SK-N-DZ (cell line): ENCODE results near the gene SLC5A4.
A peak's percentile ranks its signal among the peaks of the same experiment; 100 is the strongest.
"Not testable (repeated sequence)": the region's sequence is repeated elsewhere in the genome, so short reads cannot be mapped to it uniquely, and the experiment has no call there.

Source experiments
- DNase-seq: peaks from one replicate; pipeline ENCODE4 v3.0.0-alpha.2; 2015; ENCODE audit warnings: low spot score
- small RNA-seq, 2 experiments: library from RNA; depleted of rRNA; stranded (forward); fragments of <200 nt; gene quantifications; one replicate each; pipeline ENCODE3, GENCODE V24; 2014

The SLC5A4 gene

GRCh38 chr22:32200752-32201151, 54.4 kb downstream of the SLC5A4 start:
- no peak for DNase-seq

DNA sequence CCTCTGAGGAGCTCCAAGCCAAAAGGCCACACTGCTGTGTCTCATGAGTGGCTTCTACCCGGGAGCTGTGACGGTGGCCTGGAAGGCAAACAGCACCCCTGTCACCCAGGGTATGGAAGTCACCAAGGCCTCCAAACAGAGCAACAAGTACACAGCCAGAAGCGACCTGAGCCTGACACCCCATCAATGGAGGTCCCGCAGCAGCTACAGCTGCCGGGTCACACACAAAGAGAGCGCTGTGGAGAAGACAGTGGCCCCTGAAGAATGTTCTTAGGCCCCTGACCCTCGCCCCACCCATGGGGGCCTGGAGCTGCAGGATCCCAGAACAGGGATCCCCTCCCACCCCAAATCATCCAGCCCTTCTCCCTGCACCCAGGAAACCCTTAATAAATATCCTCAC, 55.2 kb downstream of the SLC5A4 start:
- no peak for DNase-seq

- DNase-seq: no peak
These were observed 55.8 kb downstream of the SLC5A4 start for GRCh38 chr22:32199341-32199740.

DNA sequence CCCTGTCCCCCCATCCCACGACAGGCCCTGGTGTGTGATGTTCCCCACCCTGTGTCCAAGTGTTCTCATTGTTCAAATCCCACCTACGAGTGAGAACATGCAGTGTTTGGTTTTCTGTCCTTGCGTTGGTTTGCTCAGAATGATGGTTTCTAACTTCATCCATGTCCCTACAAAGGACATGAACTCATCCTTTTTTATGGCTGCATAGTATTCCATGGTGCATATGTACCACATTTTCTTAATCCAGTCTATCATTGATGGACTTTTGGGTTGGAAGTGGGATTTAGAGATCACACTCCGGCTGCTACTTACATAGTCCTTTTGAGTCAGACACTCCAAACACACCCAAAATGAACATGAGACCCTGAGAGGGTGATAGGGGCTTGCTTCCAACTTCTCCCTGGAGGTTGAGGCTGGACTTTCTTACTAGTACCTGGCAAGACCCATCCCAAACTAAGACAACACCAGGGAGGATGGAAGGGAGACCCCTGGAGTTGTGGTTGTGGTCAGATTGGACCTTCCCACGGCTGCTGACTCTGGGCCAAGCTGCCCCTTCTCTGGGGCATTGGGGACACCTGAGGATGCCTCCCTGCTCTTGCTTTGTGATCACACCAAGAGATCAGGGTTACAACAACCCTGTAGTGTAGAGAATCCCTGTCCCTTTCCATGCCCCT, 57.5 kb downstream of the SLC5A4 start:
- not testable (repeated sequence) for DNase-seq

DNA sequence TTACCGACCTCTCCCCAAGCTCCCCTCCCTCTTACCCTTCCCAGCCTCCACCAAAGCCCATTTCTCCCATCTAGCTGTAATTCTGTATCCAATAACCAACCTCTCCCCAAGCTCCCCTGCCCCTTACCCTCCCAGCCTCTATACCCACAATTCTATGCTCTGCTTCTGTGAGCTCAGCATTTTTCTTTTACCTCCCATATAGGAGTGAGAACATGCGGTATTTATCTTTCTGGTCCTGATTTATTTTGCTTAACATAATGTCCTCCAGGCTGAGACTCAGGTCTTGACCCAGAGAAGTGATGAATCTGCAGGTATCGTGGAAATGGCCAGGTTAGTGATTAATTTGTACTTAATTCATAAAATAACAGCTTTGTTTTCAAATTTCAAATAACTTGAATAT, 59.2 kb downstream of the SLC5A4 start:
- not testable (repeated sequence) for DNase-seq

- DNase-seq: not testable (repeated sequence)
These were observed 61.8 kb downstream of the SLC5A4 start for GRCh38 chr22:32193346-32193745.

DNA sequence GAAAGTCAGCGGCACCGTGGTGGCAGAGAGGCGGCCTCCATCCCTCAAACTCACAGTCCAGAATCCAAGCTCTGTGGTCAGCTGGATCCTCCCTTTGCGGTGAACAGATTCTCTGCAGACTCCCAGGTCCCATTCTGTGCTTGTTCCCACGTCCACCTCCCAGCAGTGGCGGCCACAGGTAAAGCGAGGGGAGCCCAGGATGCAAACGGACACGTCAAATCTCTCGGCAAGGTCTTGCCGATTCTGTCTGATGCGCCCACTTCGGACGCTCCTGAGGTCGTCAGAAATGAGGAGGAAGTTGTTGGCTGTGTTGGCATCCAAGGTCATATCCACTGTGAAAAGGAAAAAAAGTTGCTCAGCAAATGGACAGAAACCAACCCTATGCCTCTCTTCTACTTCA, 64.1 kb downstream of the SLC5A4 start:
- not testable (repeated sequence) for DNase-seq

GRCh38 chr22:32185821-32186220, 69.3 kb downstream of the SLC5A4 start:
- DNase-seq: no peak

- DNase-seq: no peak
These were observed 71.5 kb downstream of the SLC5A4 start for GRCh38 chr22:32183625-32184024.

GRCh38 chr22:32181043-32181442, 74.1 kb downstream of the SLC5A4 start:
- no peak for DNase-seq

DNA sequence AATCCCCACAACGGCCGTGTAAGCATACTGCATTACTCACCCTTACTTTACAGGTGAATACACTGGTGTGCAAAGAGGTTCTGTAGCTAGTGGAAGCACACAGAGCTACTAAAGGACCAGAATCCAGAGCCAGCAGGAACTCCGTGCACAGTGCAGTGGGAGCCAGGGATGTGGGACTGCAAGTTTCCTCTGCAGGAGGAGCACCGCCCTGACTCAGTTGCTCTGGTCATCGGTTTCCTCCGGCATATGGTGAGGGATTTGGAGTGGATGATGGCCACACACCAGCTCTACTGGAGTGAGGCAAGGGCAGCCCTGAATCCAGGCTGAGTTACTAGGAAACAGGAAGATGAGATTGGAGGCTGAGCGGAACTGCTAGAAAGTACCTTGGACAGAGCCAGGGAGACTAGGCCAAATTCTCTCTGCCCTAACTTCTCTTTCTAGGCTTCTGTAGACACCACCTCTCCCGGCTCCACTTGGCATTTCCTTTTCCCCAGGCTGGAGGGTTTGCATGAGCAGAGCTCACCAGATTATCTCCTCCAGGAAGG, 77.9 kb downstream of the SLC5A4 start:
- DNase-seq: no peak

DNA sequence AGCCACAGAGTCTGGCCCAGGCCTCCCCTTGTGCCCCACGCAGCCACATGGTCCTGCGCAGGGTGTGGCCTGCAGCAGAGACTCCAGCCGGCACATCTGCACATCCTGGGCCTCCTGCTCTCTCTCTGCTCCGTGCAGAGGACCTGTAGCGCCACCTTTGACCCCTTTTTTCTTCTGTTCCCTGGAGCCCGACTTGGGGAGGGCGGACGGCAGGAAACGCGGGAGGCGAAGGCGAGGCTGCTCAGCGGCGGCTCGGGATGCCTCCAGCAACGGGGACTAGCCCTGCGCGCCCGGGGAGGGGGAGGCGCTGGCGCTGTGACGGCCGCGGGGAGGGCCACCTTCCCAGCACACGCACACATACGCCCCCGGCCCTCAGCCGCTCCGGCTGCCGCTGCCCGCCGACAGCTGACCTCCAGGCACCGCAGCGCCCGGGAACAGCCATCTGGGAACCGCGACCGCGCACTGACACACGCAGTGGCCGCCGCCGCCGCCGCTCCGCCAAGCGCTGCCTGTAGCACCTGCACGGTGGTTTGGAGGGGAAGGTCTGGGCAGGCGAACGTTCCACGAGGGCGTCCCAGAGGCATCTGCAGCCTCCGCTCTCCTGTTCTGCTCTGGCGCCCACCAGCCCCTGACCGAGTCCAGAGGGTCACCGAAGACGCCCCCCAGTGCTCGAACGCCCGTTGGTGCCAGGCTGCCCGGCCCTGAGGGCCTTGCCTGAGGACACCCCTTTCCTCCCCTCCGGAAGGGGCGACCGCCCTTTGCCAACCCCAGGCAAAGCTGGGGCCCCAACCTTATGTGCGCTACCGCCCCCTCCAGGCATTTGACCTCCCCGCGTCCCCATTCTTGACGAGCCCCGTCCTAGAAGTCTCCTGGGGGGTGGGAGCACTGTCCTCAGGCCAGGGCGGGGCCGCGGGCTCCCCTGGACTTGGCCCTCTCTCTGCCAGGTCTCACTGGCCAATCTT, 79.2 kb downstream of the SLC5A4 start:
- peak; percentile 23 for DNase-seq

DNA sequence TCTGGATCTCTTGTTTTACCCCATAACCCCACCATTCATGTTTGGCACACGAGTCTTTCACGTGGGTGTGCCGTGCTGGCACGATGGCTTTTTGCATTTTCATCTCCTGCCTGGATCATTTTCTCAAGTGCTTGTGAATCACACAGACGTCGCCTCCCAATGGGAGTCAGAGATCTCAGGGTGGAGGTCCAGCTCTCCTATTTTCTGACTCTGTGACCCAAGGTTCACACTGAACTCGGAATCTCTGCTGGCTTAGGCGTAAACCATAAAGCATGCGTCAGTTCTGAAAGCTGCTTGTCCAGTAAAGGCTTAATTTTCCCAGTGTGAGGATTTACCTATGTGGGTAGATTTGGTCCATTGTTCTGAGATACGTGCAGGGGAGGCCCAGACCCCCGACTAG, 80.0 kb downstream of the SLC5A4 start:
- no peak for DNase-seq

Small RNA genes within 50 kb of the gene (small RNA-seq; reads per million reads assigned to genes)
- 0 reads per million in 2 experiments for gene RF02171
